Colonic mucosa (tissue), 4 donors: ENCODE data around the gene OS9. TPM values are rescaled to one million over a fixed set of nuclear protein-coding genes. Genes with fewer than 3 reads are reported as not detected.

ENCODE experiments used
- DNase-seq: peaks from one replicate; pipeline ENCODE4 v3.0.0-alpha.2; 2020
- H3K27ac ChIP-seq: fragments of 200-600 bp; one replicate; pipeline ENCODE4 v1.8.0; 2021
- H3K27me3 ChIP-seq: fragments of 200-600 bp; one replicate; pipeline ENCODE4 v1.8.0; 2021
- H3K36me3 ChIP-seq: fragments of 200-600 bp; one replicate; pipeline ENCODE4 v1.8.0; 2021
- H3K4me1 ChIP-seq: fragments of 200-600 bp; one replicate; pipeline ENCODE4 v1.8.0; 2021; ENCODE audit warnings: mild to moderate bottlenecking
- H3K4me3 ChIP-seq: fragments of 200-600 bp; one replicate; pipeline ENCODE4 v1.8.0; 2021
- H3K9ac ChIP-seq, 2 donors: one replicate each; pipeline ENCODE4 v1.7.0; 2013; ENCODE audit warnings: control low read depth in 2 of 2, low read depth in 2 of 2, low read length in 2 of 2
- H3K9me3 ChIP-seq: fragments of 200-600 bp; one replicate; pipeline ENCODE4 v1.8.0; 2021
- CTCF ChIP-seq: fragments of 200-600 bp; IDR thresholded peaks from one replicate; pipeline ENCODE4 v1.8.0; 2022; ENCODE audit warnings: antibody characterized with exemption, mild to moderate bottlenecking
- intact Hi-C: fragments of 100-400 bp; cut with DNase I; formaldehyde crosslinking; loops from one replicate; pipeline ENCODE4 v1.14.1; 2022
- total RNA-seq, 2 donors: library from RNA; stranded (reverse); fragmentation: NEBNext Ultra II Directional in 1 of 2; extraction: Animal tissue kit (Norgen Biotek cat#: 25700) in 1 of 2; gene quantifications; one replicate each; pipeline ENCODE4 v1.2.1, GENCODE V29; 2021
- donor health status: healthy.
- donor health status: DM: no; HTN: no; CAD: no.
- donor health status: DM: no; HTN: no; CAD: no.

The OS9 gene
- total RNA-seq, 2 donors from 2014 or later: 219 to 284 TPM

- DNase-seq: no peak
- intact Hi-C loops: loop anchor here (5.0 kb wide), 1 partner anchor 110 kb away; no protein-coding TSS in a partner anchor
- H3K9ac ChIP-seq: no peak overlapping the region
These were observed 1.4 kb upstream of the OS9 start for GRCh38 chr12:57692500-57692899.

DNA sequence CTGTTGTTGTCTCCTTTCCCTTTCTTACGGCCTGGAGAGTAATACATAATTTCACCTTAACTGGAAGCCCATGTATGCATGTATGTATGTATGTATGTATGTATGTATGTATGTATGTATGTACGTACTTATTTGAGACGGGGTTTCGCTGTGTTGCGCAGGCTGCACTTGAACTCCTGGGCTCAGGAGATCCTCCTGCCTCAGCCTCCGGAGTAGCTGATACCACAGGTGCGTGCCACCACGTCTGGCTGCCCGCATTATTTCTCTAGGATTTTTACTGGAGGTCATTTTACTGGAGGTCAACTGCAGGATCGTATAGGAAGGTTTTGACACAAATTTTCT, 644 bp upstream of the OS9 start:
- Histone ChIP-seq H3K27ac (no peak overlapping the region), H3K9me3 (no peaks in the 10 kb centered on the region), H3K4me3 (no peak overlapping the region), H3K27me3 (peaks cover 4% of the 10 kb centered on the region), H3K36me3 (peaks cover 9% of the 10 kb centered on the region), H3K9ac (peak overlapping the region in 1 of 2 donors; percentile 92), H3K4me1 (peaks cover 6% of the 10 kb centered on the region)
- intact Hi-C loops: loop anchor here (5.0 kb wide), 1 partner anchor 111 kb away; no protein-coding TSS in a partner anchor
- TF ChIP-seq CTCF: no peak
- no peak for DNase-seq

More at GRCh38 chr12:57692500-57692899, 1.4 kb upstream of the OS9 start:
- Histone ChIP-seq H3K27me3 (peaks cover 4% of the 10 kb centered on the region), H3K9me3 (no peaks in the 10 kb centered on the region), H3K4me3 (no peak overlapping the region), H3K27ac (no peak overlapping the region), H3K4me1 (peaks cover 6% of the 10 kb centered on the region), H3K36me3 (peaks cover 9% of the 10 kb centered on the region)
- TF ChIP-seq CTCF: no peak

- H3K9me3 ChIP-seq: no peaks in the 10 kb centered on the region
- H3K4me1 ChIP-seq: peaks cover 6% of the 10 kb centered on the region
- no peaks in the 10 kb centered on the region for H3K27me3 ChIP-seq
- intact Hi-C loops: loop anchor here (5.0 kb wide), 1 partner anchor 112 kb away; no protein-coding TSS in a partner anchor
- peak; percentile 59 for DNase-seq
- H3K9ac ChIP-seq: peak overlapping the region; percentile 61 to 92
- H3K36me3 ChIP-seq: peaks cover 9% of the 10 kb centered on the region
- H3K27ac ChIP-seq: peak overlapping the region; percentile 69
- peak overlapping the region; percentile 79 for H3K4me3 ChIP-seq
- no peak for TF ChIP-seq CTCF
These were observed 607 bp downstream of the OS9 start for GRCh38 chr12:57694459-57695019.

DNA sequence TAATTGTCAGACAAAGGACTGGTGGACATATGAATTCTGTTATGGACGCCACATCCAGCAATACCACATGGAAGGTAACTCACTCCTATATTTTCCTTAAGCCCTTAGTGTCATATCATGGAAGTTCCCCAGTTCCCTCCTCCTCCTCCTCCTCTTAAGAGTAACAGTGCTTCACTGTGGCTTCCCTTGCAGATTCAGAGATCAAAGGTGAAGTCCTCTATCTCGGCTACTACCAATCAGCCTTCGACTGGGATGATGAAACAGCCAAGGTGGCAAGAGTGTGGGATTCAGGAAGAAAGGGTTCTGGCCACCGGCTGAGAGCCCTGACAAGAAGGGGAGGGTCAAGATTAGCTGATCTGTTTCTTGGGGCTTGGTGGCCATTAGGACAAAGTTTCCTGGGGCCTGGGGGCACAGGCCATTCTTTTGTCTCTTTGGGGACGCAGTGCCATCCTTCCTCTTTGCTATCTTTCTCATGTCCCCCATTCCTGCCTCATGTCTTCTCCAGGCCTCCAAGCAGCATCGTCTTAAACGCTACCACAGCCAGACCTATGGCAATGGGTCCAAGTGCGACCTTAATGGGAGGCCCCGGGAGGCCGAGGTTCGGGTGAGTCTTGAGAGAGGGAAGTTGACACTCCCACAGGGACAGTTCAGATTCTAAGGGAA, 2.0 kb downstream of the OS9 start:
- Histone ChIP-seq H3K4me3 (no peak overlapping the region), H3K36me3 (peaks cover 9% of the 10 kb centered on the region), H3K9ac (no peak overlapping the region), H3K27ac (no peak overlapping the region), H3K9me3 (no peaks in the 10 kb centered on the region), H3K27me3 (no peaks in the 10 kb centered on the region), H3K4me1 (peaks cover 6% of the 10 kb centered on the region)
- no peak for TF ChIP-seq CTCF
- intact Hi-C loops: no loop called here
- no peak for DNase-seq

GRCh38 chr12:57697076-57697475, 3.1 kb downstream of the OS9 start:
- Histone ChIP-seq H3K9ac (no peak overlapping the region), H3K36me3 (peaks cover 9% of the 10 kb centered on the region), H3K4me1 (peaks cover 6% of the 10 kb centered on the region), H3K9me3 (no peaks in the 10 kb centered on the region), H3K4me3 (no peak overlapping the region), H3K27me3 (no peaks in the 10 kb centered on the region), H3K27ac (no peak overlapping the region)
- no peak for DNase-seq
- no peak for TF ChIP-seq CTCF
- intact Hi-C loops: no loop called here
